HEK293 (cell line): ENCODE data around the gene SLC39A11.

ENCODE experiments used
- CTCF ChIA-PET: fragments of 350-600 bp; formaldehyde crosslinking; extraction: SDS; loops from one replicate; lab custom pipeline; 2021; ENCODE audit warnings: antibody characterized with exemption; lab: Yijun Ruan, JAX
- POLR2A ChIA-PET: fragments of 300-600 bp; formaldehyde crosslinking; extraction: SDS; loops from one replicate; lab custom pipeline; 2020; ENCODE audit warnings: antibody characterized with exemption, inconsistent platforms; lab: Yijun Ruan, JAX
- H3K27ac ChIP-seq: fragments of 200-500 bp; sonication (Bioruptor generic); 2 replicates; pipeline ENCODE4 v1.5.1; 2014; ENCODE audit warnings: low read depth, low read length, control low read depth, inconsistent platforms; ENCODE audit errors: extremely low read depth
- H3K36me3 ChIP-seq, 2 experiments: fragments of 200-500 bp in 1 of 2; sonication (Bioruptor generic) in 1 of 2; 1 replicate in 1 of 2; 2 replicates in 1 of 2; pipeline ENCODE4 v1.5.1; 2014 to 2017; ENCODE audit warnings: inconsistent platforms in 2 of 2, low read length in 2 of 2; ENCODE audit not compliant: control insufficient read depth in 2 of 2, insufficient read depth in 1 of 2
- H3K4me1 ChIP-seq: fragments of 200-500 bp; sonication (Bioruptor generic); 2 replicates; pipeline ENCODE4 v1.5.1; 2014; ENCODE audit warnings: mild to moderate bottlenecking, low read length, inconsistent platforms; ENCODE audit not compliant: control insufficient read depth, insufficient read depth
- H3K4me3 ChIP-seq: 2 replicates; pipeline ENCODE4 v1.5.1; 2011; ENCODE audit warnings: low read depth, mild to moderate bottlenecking, control low read depth, low read length, moderate library complexity
- H3K9me3 ChIP-seq: fragments of 200-500 bp; sonication (Bioruptor generic); 2 replicates; pipeline ENCODE4 v1.5.1; 2014; ENCODE audit warnings: low read depth, low read length, inconsistent platforms; ENCODE audit not compliant: control insufficient read depth, insufficient read depth
- GLI4 ChIP-seq: fragments of 450-650 bp; formaldehyde crosslinking; IDR thresholded peaks from 2 replicates; pipeline ENCODE4 v1.5.1; 2016; ENCODE audit warnings: missing biosample characterization, missing genetic modification characterization
- GLIS1 ChIP-seq: fragments of 450-650 bp; formaldehyde crosslinking; IDR thresholded peaks from 2 replicates; pipeline ENCODE4 v1.5.1; 2016; ENCODE audit warnings: missing biosample characterization, missing genetic modification characterization
- HOXD13 ChIP-seq: sonication (generic); formaldehyde crosslinking; IDR thresholded peaks from 2 replicates; pipeline ENCODE4 v1.8.0; 2022; ENCODE audit warnings: missing genetic modification reagents, borderline replicate concordance
- KLF7 ChIP-seq: fragments of 450-650 bp; formaldehyde crosslinking; IDR thresholded peaks from 2 replicates; pipeline ENCODE4 v1.5.1; 2016; ENCODE audit warnings: missing biosample characterization, missing genetic modification characterization, borderline replicate concordance
- PRDM1 ChIP-seq: fragments of 450-650 bp; formaldehyde crosslinking; IDR thresholded peaks from 2 replicates; pipeline ENCODE4; 2016; ENCODE audit warnings: missing biosample characterization, missing genetic modification characterization
- SCRT1 ChIP-seq: fragments of 450-650 bp; formaldehyde crosslinking; IDR thresholded peaks from 2 replicates; pipeline ENCODE4 v1.5.1; 2016; ENCODE audit warnings: missing biosample characterization, missing genetic modification characterization, borderline replicate concordance
- SP2 ChIP-seq: fragments of 450-650 bp; formaldehyde crosslinking; IDR thresholded peaks from 2 replicates; pipeline ENCODE4 v1.5.1; 2016; ENCODE audit warnings: missing biosample characterization, missing genetic modification characterization
- SP3 ChIP-seq: fragments of 450-650 bp; formaldehyde crosslinking; IDR thresholded peaks from 2 replicates; pipeline ENCODE4 v1.5.1; 2016; ENCODE audit warnings: missing biosample characterization, missing genetic modification characterization
- ZEB2 ChIP-seq: fragments of 450-650 bp; formaldehyde crosslinking; IDR thresholded peaks from 2 replicates; pipeline ENCODE4 v1.5.1; 2016; ENCODE audit warnings: missing biosample characterization, missing genetic modification characterization
- ZFP3 ChIP-seq: fragments of 450-650 bp; formaldehyde crosslinking; IDR thresholded peaks from 2 replicates; pipeline ENCODE4 v1.5.1; 2016; ENCODE audit warnings: low read depth, missing biosample characterization, missing genetic modification characterization
- ZNF335 ChIP-seq: fragments of 450-650 bp; formaldehyde crosslinking; conservative IDR thresholded peaks from 2 replicates; pipeline ENCODE4 v1.5.1; 2016; ENCODE audit warnings: missing biosample characterization, missing genetic modification characterization
- ZNF394 ChIP-seq: fragments of 450-650 bp; formaldehyde crosslinking; IDR thresholded peaks from 2 replicates; pipeline ENCODE4 v1.5.1; 2016; ENCODE audit warnings: missing biosample characterization, missing genetic modification characterization, mild to moderate bottlenecking, moderate library complexity, borderline replicate concordance
- ZNF473 ChIP-seq: fragments of 450-650 bp; formaldehyde crosslinking; IDR thresholded peaks from 2 replicates; pipeline ENCODE4 v1.5.1; 2017; ENCODE audit warnings: missing biosample characterization, missing genetic modification characterization
- ZNF555 ChIP-seq: fragments of 450-650 bp; formaldehyde crosslinking; conservative IDR thresholded peaks from 2 replicates; pipeline ENCODE4 v1.5.1; 2017; ENCODE audit warnings: missing biosample characterization, mild to moderate bottlenecking, missing genetic modification characterization, inconsistent platforms
- ZNF629 ChIP-seq: fragments of 450-650 bp; formaldehyde crosslinking; IDR thresholded peaks from 2 replicates; pipeline ENCODE4 v1.5.1; 2017; ENCODE audit warnings: missing biosample characterization, missing genetic modification characterization
- ZNF830 ChIP-seq: fragments of 450-650 bp; IDR thresholded peaks from 2 replicates; pipeline ENCODE4 v1.5.0; 2018; ENCODE audit warnings: missing biosample characterization, missing genetic modification characterization, low read depth, mild to moderate bottlenecking, moderate library complexity
- TF ChIP-seq, protein P1 (sequence below): fragments of 450-650 bp; formaldehyde crosslinking; IDR thresholded peaks from 2 replicates; pipeline ENCODE4 v1.5.1; 2016; ENCODE audit warnings: missing biosample characterization, missing genetic modification characterization, borderline replicate concordance
- TF ChIP-seq, protein P2 (sequence below): fragments of 450-650 bp; formaldehyde crosslinking; IDR thresholded peaks from 2 replicates; pipeline ENCODE4 v1.5.1; 2016; ENCODE audit warnings: missing biosample characterization, missing genetic modification characterization
- TF ChIP-seq, protein P3 (sequence below): fragments of 450-650 bp; formaldehyde crosslinking; IDR thresholded peaks from 2 replicates; pipeline ENCODE4 v1.5.1; 2016; ENCODE audit warnings: missing biosample characterization, missing genetic modification characterization, low read depth
- TF ChIP-seq, protein P4 (sequence below): fragments of 450-650 bp; formaldehyde crosslinking; IDR thresholded peaks from 2 replicates; pipeline ENCODE4 v1.5.1; 2016; ENCODE audit warnings: missing biosample characterization, missing genetic modification characterization, borderline replicate concordance
- TF ChIP-seq, protein P5 (sequence below): fragments of 450-650 bp; IDR thresholded peaks from 2 replicates; pipeline ENCODE4 v1.5.1; 2018; ENCODE audit warnings: missing biosample characterization, mild to moderate bottlenecking, missing genetic modification characterization

The SLC39A11 gene

DNA sequence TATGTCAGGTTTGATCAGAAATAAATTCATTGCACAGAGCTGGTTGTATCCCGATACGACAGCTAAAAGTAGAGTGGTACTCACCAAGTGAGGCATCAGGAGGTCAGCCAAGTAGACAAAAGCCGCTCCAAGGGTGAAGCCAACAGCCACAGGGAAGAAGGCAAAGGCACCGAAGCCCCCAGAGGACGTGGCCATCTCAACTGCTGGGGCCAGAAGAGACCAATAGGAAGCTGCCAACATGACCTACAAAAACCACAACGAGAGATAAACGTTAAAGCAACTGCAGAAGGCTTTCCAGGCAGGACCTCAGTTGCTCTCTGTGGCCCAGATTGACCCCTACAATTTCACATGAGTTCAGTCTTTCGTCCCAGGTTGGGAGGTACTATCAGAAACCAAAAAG, 61.0 kb downstream of the SLC39A11 start:
- no peak overlapping the region for H3K4me3 ChIP-seq
- CTCF ChIA-PET, result interaction anchor here (1.4 kb wide), 1 partner anchor 45 kb away, joined by 4 read pairs; no protein-coding TSS in a partner anchor
- no peak for TF ChIP-seq PRDM1 (tag by site-specific recombination)
- no peak for TF ChIP-seq ZNF830 (tag by site-specific recombination)
- TF ChIP-seq ZEB2, result no peak
- TF ChIP-seq SCRT1, result no peak
- TF ChIP-seq ZNF335 (tag by site-specific recombination), result no peak
- TF ChIP-seq, protein P1, sequence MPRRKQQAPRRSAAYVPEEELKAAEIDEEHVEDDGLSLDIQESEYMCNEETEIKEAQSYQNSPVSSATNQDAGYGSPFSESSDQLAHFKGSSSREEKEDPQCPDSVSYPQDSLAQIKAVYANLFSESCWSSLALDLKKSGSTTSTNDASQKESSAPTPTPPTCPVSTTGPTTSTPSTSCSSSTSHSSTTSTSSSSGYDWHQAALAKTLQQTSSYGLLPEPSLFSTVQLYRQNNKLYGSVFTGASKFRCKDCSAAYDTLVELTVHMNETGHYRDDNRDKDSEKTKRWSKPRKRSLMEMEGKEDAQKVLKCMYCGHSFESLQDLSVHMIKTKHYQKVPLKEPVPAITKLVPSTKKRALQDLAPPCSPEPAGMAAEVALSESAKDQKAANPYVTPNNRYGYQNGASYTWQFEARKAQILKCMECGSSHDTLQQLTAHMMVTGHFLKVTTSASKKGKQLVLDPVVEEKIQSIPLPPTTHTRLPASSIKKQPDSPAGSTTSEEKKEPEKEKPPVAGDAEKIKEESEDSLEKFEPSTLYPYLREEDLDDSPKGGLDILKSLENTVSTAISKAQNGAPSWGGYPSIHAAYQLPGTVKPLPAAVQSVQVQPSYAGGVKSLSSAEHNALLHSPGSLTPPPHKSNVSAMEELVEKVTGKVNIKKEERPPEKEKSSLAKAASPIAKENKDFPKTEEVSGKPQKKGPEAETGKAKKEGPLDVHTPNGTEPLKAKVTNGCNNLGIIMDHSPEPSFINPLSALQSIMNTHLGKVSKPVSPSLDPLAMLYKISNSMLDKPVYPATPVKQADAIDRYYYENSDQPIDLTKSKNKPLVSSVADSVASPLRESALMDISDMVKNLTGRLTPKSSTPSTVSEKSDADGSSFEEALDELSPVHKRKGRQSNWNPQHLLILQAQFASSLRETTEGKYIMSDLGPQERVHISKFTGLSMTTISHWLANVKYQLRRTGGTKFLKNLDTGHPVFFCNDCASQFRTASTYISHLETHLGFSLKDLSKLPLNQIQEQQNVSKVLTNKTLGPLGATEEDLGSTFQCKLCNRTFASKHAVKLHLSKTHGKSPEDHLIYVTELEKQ (tag by site-specific recombination), result no peak
- no peak for TF ChIP-seq ZFP3 (tag by site-specific recombination)
- no peak for TF ChIP-seq SP2 (tag by site-specific recombination)
- TF ChIP-seq ZNF394, result no peak
- TF ChIP-seq, all 188 proteins: peak for 0
- Histone ChIP-seq H3K9me3 (no peaks in the 10 kb centered on the region), H3K36me3 (no peaks in the 10 kb centered on the region), H3K4me1 (no peaks in the 10 kb centered on the region), H3K27ac (no peak overlapping the region)
- POLR2A ChIA-PET, result no interaction called here

DNA sequence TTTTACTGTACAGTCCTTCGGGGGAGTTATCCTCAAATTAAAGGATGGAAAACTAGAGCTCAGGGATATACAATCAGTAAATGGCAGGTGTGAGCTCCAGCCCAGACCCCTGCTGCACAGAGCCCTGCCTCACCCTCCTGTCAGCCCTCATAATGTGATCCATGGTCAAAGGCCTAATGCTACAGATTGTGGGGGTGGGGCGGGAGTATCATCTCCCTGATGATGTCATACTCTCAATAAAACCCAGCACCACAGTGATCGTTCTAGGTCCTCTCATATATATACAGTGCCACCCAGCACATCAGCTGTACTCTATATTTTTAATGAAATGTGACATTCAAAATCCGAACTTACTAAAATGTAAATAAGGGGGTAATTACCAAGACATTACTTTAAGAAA, 61.5 kb downstream of the SLC39A11 start:
- Histone ChIP-seq H3K9me3 (no peaks in the 10 kb centered on the region), H3K36me3 (no peaks in the 10 kb centered on the region), H3K4me3 (no peak overlapping the region), H3K27ac (no peak overlapping the region), H3K4me1 (no peaks in the 10 kb centered on the region)
- ChIA-PET CTCF (interaction anchor here (1.4 kb wide), 1 partner anchor 45 kb away, joined by 4 read pairs; no protein-coding TSS in a partner anchor), POLR2A (no interaction called here)
- TF ChIP-seq ZNF629 (tag by site-specific recombination), result peak; percentile 35; the same call in 1 of the 2 replicates
- TF ChIP-seq GLI4, result no peak
- TF ChIP-seq GLIS1 (tag by site-specific recombination), result no peak
- no peak for TF ChIP-seq KLF7 (tag by site-specific recombination)
- TF ChIP-seq, protein P2, sequence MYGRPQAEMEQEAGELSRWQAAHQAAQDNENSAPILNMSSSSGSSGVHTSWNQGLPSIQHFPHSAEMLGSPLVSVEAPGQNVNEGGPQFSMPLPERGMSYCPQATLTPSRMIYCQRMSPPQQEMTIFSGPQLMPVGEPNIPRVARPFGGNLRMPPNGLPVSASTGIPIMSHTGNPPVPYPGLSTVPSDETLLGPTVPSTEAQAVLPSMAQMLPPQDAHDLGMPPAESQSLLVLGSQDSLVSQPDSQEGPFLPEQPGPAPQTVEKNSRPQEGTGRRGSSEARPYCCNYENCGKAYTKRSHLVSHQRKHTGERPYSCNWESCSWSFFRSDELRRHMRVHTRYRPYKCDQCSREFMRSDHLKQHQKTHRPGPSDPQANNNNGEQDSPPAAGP (tag by site-specific recombination), result 0 out of 2 replicates have a peak, but pooled peaks have one; percentile 62
- TF ChIP-seq, protein P3, sequence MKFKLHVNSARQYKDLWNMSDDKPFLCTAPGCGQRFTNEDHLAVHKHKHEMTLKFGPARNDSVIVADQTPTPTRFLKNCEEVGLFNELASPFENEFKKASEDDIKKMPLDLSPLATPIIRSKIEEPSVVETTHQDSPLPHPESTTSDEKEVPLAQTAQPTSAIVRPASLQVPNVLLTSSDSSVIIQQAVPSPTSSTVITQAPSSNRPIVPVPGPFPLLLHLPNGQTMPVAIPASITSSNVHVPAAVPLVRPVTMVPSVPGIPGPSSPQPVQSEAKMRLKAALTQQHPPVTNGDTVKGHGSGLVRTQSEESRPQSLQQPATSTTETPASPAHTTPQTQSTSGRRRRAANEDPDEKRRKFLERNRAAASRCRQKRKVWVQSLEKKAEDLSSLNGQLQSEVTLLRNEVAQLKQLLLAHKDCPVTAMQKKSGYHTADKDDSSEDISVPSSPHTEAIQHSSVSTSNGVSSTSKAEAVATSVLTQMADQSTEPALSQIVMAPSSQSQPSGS, result peak; percentile 74
- TF ChIP-seq HOXD13 (CRISPR knock-in tag), result no peak
- TF ChIP-seq ZNF473, result no peak

DNA sequence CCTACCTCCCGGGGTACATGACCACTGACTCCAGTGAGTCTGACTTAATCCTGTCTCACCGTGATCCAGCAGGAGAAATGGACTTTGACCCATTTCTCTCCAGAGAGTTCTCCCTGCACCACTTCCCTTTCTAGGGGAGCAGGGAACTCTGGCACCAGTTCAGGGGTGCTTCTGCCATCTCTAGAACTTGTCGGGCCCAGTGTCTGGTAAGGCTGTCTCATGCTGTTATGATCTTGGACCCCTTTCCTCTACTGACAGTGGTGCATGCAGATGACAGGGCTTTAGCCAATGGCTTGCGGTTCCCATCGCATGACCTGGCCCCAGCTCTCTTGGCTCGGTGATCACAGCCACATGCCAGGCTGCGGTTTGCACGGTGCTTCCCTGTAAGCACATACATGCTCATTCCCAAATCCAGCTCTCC, 62.0 kb downstream of the SLC39A11 start:
- Histone ChIP-seq H3K4me1 (no peaks in the 10 kb centered on the region), H3K9me3 (no peaks in the 10 kb centered on the region), H3K36me3 (no peaks in the 10 kb centered on the region)
- CTCF ChIA-PET, result no interaction called here
- TF ChIP-seq SP3 (tag by site-specific recombination), result no peak
- no peak for TF ChIP-seq ZNF555
- TF ChIP-seq, protein P4, sequence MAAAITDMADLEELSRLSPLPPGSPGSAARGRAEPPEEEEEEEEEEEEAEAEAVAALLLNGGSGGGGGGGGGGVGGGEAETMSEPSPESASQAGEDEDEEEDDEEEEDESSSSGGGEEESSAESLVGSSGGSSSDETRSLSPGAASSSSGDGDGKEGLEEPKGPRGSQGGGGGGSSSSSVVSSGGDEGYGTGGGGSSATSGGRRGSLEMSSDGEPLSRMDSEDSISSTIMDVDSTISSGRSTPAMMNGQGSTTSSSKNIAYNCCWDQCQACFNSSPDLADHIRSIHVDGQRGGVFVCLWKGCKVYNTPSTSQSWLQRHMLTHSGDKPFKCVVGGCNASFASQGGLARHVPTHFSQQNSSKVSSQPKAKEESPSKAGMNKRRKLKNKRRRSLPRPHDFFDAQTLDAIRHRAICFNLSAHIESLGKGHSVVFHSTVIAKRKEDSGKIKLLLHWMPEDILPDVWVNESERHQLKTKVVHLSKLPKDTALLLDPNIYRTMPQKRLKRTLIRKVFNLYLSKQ (tag by site-specific recombination), result no peak
- TF ChIP-seq, protein P5, sequence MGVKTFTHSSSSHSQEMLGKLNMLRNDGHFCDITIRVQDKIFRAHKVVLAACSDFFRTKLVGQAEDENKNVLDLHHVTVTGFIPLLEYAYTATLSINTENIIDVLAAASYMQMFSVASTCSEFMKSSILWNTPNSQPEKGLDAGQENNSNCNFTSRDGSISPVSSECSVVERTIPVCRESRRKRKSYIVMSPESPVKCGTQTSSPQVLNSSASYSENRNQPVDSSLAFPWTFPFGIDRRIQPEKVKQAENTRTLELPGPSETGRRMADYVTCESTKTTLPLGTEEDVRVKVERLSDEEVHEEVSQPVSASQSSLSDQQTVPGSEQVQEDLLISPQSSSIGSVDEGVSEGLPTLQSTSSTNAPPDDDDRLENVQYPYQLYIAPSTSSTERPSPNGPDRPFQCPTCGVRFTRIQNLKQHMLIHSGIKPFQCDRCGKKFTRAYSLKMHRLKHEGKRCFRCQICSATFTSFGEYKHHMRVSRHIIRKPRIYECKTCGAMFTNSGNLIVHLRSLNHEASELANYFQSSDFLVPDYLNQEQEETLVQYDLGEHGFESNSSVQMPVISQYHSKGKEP (tag by site-specific recombination), result no peak
- TF ChIP-seq, all 188 proteins: peak for 0
- POLR2A ChIA-PET, result no interaction called here
- no peak overlapping the region for H3K4me3 ChIP-seq
- H3K27ac ChIP-seq, result no peak overlapping the region
